GM18511 (cell line): Measurements from ENCODE around the gene OTX1.
"Not testable (repeated sequence)": the region's sequence is repeated elsewhere in the genome, so short reads cannot be mapped to it uniquely, and the experiment has no call there.

ENCODE experiments used
- ATAC-seq: cut with Tn5 transposase; IDR thresholded peaks from one replicate; pipeline ENCODE4 v1.9.1; 2021; ENCODE audit warnings: mild to moderate bottlenecking, moderate library complexity; ENCODE audit not compliant: unreplicated experiment

OTX1 gene

GRCh38 chr2:63058921-63059792 lies 8.5 kb downstream of the OTX1 start:
- ATAC-seq: no peak

- ATAC-seq: no peak
Observed at GRCh38 chr2:63059793-63060471, 9.3 kb downstream of the OTX1 start.

GRCh38 chr2:63060472-63060991 lies 9.9 kb downstream of the OTX1 start:
- no peak for ATAC-seq

GRCh38 chr2:63064197-63064596 lies 13.6 kb downstream of the OTX1 start:
- no peak for ATAC-seq

- no peak for ATAC-seq
Observed at GRCh38 chr2:63064661-63065060, 14.0 kb downstream of the OTX1 start.

- ATAC-seq: no peak
Observed at GRCh38 chr2:63066265-63066664, 15.6 kb downstream of the OTX1 start.

- no peak for ATAC-seq
Observed at GRCh38 chr2:63066838-63067237, 16.2 kb downstream of the OTX1 start.

GRCh38 chr2:63071664-63072063 lies 21.0 kb downstream of the OTX1 start:
- ATAC-seq: no peak

GRCh38 chr2:63073994-63074393 lies 23.4 kb downstream of the OTX1 start:
- ATAC-seq: no peak

GRCh38 chr2:63074399-63074798 lies 23.8 kb downstream of the OTX1 start:
- not testable (repeated sequence) for ATAC-seq

GRCh38 chr2:63078852-63079606 lies 28.4 kb downstream of the OTX1 start:
- ATAC-seq: no peak

GRCh38 chr2:63081404-63081803 lies 30.8 kb downstream of the OTX1 start:
- ATAC-seq: no peak

GRCh38 chr2:63086687-63087086 lies 36.1 kb downstream of the OTX1 start:
- ATAC-seq: no peak

GRCh38 chr2:63092401-63092800 lies 41.8 kb downstream of the OTX1 start:
- ATAC-seq: no peak

- no peak for ATAC-seq
Observed at GRCh38 chr2:63092857-63093256, 42.2 kb downstream of the OTX1 start.

GRCh38 chr2:63093502-63093901 lies 42.9 kb downstream of the OTX1 start:
- no peak for ATAC-seq

GRCh38 chr2:63096491-63096890 lies 45.9 kb downstream of the OTX1 start:
- no peak for ATAC-seq

- ATAC-seq: no peak
Observed at GRCh38 chr2:63099032-63099431, 48.4 kb downstream of the OTX1 start.

GRCh38 chr2:63101954-63102353 lies 51.3 kb downstream of the OTX1 start:
- no peak for ATAC-seq

GRCh38 chr2:63104482-63104881 lies 53.9 kb downstream of the OTX1 start:
- no peak for ATAC-seq
